Mucosa of gallbladder (tissue), 1 donor: ENCODE results near the gene NBPF9. TPM values are rescaled to one million over a fixed set of nuclear protein-coding genes. Genes with fewer than 3 reads are reported as not detected.
"Not testable (repeated sequence)": the region's sequence is repeated elsewhere in the genome, so short reads cannot be mapped to it uniquely, and the experiment has no call there.

Source experiments
- DNase-seq: peaks from one replicate; pipeline ENCODE4 v3.0.0-alpha.2; 2020; ENCODE audit warnings: low spot score
- total RNA-seq: library from RNA; stranded (reverse); gene quantifications from one replicate; pipeline ENCODE4 v1.2.1, GENCODE V29; 2021
- donor health status: DM: no; HTN: no; CAD: no.

NBPF9 gene, protein sequence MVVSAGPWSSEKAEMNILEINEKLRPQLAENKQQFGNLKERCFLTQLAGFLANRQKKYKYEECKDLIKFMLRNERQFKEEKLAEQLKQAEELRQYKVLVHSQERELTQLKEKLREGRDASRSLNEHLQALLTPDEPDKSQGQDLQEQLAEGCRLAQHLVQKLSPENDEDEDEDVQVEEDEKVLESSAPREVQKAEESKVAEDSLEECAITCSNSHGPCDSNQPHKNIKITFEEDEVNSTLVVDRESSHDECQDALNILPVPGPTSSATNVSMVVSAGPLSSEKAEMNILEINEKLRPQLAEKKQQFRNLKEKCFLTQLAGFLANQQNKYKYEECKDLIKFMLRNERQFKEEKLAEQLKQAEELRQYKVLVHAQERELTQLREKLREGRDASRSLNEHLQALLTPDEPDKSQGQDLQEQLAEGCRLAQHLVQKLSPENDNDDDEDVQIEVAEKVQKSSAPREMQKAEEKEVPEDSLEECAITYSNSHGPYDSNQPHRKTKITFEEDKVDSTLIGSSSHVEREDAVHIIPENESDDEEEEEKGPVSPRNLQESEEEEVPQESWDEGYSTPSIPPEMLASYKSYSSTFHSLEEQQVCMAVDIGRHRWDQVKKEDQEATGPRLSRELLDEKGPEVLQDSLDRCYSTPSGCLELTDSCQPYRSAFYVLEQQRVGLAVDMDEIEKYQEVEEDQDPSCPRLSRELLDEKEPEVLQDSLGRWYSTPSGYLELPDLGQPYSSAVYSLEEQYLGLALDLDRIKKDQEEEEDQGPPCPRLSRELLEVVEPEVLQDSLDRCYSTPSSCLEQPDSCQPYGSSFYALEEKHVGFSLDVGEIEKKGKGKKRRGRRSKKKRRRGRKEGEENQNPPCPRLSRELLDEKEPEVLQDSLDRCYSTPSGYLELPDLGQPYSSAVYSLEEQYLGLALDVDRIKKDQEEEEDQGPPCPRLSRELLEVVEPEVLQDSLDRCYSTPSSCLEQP (N-terminal part only)
- total RNA-seq, result 18.8 TPM

GRCh38 chr1:149103109-149104081, at the start of gene NBPF9:
TSS of gene NBPF9 (minus strand) at chr1:149103551. CDS start at chr1:149082139, 21,412 bp downstream.
- peak; percentile 59 for DNase-seq

DNA sequence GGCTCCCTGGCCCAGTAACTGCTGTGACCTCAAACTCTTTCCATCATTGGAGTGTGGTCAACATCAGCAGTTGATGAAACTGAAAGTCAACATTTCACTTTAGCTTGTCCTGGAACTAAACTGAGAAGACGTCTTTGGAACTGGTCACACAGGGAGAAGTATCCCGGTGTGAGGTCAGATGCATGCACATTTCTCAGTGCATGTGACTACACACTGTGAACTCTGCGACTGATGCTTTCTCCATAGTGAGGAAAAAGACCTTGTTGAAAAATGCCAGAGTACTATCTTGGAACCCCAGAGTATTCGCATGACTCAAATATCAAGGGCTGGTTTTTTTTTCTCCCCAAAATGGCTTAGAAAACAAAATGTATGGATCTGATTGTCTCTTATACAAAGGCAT, 46.6 kb upstream of the NBPF9 start:
- DNase-seq, result not testable (repeated sequence)

DNA sequence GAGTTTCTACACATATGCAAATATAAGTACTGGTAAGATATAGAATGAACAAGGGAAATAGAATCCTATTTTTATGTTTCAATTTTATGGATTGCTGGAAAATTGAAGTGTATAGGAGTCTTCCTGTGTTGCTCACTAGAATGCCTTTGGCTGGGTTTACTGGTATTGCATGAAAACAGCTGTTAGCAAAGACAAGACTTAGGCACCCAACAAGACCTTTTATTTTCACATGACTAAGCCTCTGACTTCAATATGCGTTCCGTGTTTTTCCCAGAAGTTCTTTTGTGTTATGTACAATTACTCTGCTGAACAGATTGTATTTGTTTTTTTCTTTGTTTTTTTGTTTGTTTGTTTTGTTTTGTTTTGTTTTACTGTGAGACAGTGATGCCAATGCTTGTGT, 34.2 kb upstream of the NBPF9 start:
- not testable (repeated sequence) for DNase-seq

GRCh38 chr1:149130938-149131337, 27.6 kb upstream of the NBPF9 start:
- DNase-seq, result not testable (repeated sequence)

- not testable (repeated sequence) for DNase-seq
Measured at GRCh38 chr1:149129245-149129644, 25.9 kb upstream of the NBPF9 start.

DNA sequence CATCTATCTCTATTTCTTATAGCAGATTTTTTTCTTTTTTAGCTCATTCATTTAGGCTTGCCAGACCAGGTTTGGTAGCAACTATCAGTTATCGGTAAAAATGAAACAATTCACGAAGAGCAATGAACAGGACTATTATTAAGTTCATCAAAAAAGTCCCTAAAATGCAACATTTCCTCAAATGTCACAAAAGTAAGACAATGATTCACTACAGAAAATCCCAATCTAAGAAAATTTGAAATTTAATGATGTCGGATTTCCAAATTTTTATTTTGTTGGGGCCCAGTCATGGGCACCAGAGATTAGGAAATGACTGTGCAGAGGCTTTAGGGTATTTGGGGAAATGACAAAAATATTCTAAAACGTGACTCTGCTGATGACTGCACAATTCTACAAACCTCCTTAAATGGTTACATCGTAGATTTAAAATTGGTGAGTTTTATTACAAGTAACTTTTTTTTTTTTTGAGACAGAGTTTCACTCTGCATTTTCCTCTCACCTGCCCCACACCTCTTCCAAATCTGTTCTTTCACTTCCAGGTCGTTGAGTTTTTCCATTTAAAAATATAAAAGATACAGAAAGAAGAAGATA, 23.3 kb upstream of the NBPF9 start:
- DNase-seq, result not testable (repeated sequence)

- DNase-seq, result not testable (repeated sequence)
Measured at GRCh38 chr1:149123948-149124926, 20.9 kb upstream of the NBPF9 start.

DNA sequence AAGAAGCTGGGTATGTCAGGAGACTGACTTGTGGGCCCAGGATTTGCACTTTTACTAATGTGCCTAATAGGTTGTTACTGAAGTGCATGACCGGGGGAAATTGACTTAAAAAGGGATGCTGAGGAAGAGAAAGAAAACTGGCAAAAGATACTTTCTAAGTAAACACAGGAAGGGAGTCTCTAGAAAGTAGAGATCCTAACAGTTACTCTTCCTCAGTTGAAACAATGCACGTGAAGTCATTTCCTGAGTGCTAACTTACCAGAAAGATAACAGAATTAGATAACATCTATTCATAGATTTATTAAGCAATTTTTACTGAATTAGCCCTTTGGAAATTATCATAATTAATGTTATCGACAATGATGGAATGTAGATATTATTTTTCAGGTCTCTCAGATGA, 9.5 kb upstream of the NBPF9 start:
- DNase-seq, result not testable (repeated sequence)

DNA sequence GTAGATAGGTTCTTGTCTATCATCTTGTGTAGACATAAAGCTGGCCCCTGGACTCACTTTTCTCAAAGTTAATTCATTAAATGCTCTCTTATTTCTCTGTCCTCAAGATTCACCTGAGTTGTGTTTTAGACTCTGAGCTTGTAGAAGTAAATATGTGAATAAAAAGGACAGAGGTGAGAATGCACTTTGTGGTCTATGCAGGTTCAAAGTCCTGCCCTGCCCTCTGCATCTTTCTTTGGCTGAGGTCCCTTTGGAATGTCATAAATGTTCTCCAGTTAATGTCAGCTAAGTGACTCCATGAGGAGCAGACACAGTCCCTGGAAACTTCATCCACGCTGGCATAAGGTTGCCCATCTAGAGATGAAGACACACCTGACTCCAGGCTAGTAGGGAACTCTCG, 7.0 kb upstream of the NBPF9 start:
- not testable (repeated sequence) for DNase-seq

DNA sequence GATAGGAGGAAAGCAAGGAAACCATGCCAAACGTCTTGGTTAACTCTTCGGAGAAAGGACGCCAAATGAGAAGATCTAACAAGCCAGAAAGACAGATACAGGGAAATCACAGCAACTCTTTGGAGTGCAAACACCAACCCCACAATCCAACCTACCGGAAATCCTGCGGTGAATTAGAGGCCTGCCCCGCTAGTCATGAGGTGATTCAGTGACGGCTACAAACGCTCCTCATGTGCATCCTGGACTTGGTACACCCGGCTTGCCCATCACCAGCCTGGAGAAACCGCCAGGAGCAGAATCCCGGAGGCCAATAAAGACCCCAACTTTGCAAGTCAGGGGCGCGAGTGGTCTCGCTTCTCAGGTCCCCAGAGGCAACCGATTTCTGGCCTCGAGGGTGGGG, 777 bp downstream of the NBPF9 start:
- not testable (repeated sequence) for DNase-seq

DNA sequence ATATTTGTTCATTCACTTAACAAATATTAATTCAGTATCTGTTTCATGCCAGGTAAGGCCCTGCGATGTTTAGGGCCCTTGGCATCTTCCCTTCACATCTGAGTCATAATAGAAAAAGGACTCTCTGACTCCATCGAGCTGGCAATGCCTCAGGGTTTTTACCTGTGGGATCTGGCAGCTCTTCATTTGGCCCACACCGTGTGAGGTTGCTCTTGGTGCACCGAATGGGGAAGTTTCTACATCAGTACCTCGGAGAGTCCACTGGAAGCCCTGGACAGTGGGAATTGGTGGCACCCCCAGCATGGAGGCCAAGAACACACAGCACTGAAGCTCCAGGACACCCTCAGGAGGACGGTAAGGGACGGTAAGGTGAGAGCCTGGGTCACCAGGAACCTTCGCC, 5.1 kb downstream of the NBPF9 start:
- DNase-seq, result not testable (repeated sequence)

DNA sequence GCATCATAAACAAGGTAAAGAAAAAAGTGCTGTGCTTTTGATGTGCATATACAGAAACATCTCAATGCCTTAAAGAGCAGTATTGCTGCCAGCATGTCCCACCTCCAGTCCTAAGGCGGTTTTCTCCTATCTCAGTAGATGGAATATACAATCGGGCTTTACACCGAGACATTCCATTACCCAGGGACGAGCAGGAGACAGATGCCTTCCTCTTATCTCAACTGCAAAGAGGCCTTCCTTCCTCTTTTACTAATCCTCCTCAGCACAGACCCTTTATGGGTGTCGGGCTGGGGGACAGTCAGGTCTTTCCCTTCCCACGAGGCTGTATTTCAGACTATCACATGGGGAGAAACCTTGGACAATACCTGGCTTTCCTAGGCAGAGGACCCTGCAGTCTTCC, 10.2 kb downstream of the NBPF9 start:
- DNase-seq, result not testable (repeated sequence)

GRCh38 chr1:149075505-149076127, 27.7 kb downstream of the NBPF9 start:
- DNase-seq, result not testable (repeated sequence)

DNA sequence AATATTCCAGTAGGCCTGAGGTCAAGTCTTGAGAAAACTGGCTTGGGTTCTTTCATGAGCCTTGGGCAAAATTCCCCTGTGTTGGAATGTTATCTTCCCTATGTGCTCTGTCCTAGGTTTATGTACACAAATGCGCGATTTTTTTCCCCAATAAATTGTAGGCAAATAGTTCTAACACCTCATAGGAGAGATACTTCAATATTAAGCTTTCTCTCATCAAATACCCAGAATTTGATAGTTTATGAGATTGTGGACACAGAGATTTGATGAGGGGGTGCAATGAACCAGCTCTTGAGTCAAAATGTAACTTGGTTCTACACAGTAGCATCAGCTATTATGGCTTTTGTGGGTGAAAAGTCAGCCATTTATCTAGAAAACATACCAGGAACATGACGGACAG, 38.7 kb downstream of the NBPF9 start:
- DNase-seq, result not testable (repeated sequence)

- DNase-seq, result not testable (repeated sequence)
Measured at GRCh38 chr1:149043056-149043455, 60.3 kb downstream of the NBPF9 start.

GRCh38 chr1:149033916-149034315, 69.4 kb downstream of the NBPF9 start:
- DNase-seq, result not testable (repeated sequence)

- not testable (repeated sequence) for DNase-seq
Measured at GRCh38 chr1:149024327-149024726, 79.0 kb downstream of the NBPF9 start.

GRCh38 chr1:149018577-149018976, 84.8 kb downstream of the NBPF9 start:
- not testable (repeated sequence) for DNase-seq

GRCh38 chr1:149016626-149017025, 86.7 kb downstream of the NBPF9 start:
- not testable (repeated sequence) for DNase-seq
